HCT116 (cell line): ENCODE data around the gene ZNF330.

Experiments
- FOSL1 ChIP-seq: IDR thresholded peaks from 2 replicates; pipeline ENCODE4 v1.6.1; 2012; ENCODE audit warnings: low read depth
- JUND ChIP-seq: IDR thresholded peaks from 2 replicates; pipeline ENCODE4 v1.6.1; 2012
- POLR2A ChIP-seq: IDR thresholded peaks from 2 replicates; pipeline ENCODE4 v1.7.0; 2011; ENCODE audit warnings: borderline replicate concordance; ENCODE audit not compliant: insufficient read depth, insufficient read length; ENCODE audit errors: extremely low read depth
- POLR2AphosphoS5 ChIP-seq: IDR thresholded peaks from 2 replicates; pipeline ENCODE4 v1.6.1; 2011; ENCODE audit warnings: mild to moderate bottlenecking, low read depth, low read length, moderate library complexity
- SIN3A ChIP-seq: IDR thresholded peaks from 2 replicates; pipeline ENCODE4 v1.6.1; 2012; ENCODE audit warnings: low read depth
- ZFX ChIP-seq: fragments of 450-650 bp; IDR thresholded peaks from 2 replicates; pipeline ENCODE4 v1.6.1; 2017
- TF ChIP-seq, protein P1 (sequence below), 3 experiments: fragments of 200-600 bp in 1 of 3; sonication (generic) in 1 of 3; IDR thresholded peaks in 2 of 3; conservative IDR thresholded peaks in 1 of 3; 2 replicates each; pipeline ENCODE4 v1.5.1; 2012 to 2017; ENCODE audit warnings: low read depth in 2 of 3, low read length in 2 of 3, antibody characterized with exemption in 1 of 3, borderline replicate concordance in 1 of 3, control low read depth in 1 of 3, mild to moderate bottlenecking in 1 of 3, mixed read lengths in 1 of 3, mixed run types in 1 of 3, moderate library complexity in 1 of 3; ENCODE audit not compliant: insufficient read depth in 1 of 3
- TF ChIP-seq, protein P2 (sequence below): IDR thresholded peaks from 2 replicates; pipeline ENCODE4 v1.6.1; 2012; ENCODE audit warnings: low read depth

DNA sequence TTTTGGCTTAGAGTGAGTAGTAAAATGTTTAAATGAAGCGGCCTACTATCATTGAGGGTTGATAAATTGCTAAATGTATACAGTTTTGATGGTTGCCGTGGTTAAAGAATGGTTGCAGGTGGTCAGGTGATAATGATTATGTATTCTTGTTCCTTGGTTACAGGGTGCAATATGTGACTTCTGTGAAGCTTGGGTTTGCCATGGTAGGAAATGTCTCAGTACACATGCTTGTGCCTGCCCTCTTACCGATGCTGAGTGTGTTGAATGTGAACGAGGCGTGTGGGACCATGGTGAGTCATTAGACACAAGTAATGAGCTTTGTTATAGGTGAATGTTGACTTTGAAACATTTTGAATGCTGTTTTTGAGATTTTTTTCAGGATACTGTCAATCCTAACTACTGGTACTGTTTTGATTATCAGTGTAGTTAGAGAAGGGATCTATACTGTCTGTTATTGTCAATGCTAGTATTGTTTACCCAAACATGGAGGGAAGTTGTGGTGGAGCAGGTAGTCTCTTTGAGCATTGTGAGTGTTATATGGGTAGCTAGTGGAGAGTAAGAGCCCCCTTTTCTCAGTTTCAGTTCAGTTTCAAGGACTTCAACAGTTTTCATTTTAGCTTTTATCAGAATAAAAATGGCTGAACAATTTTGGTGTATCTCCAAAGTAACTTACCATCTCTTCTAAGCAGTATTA lies 8.9 kb downstream of the ZNF330 start:
- no peak for TF ChIP-seq SIN3A
- TF ChIP-seq, protein P1, sequence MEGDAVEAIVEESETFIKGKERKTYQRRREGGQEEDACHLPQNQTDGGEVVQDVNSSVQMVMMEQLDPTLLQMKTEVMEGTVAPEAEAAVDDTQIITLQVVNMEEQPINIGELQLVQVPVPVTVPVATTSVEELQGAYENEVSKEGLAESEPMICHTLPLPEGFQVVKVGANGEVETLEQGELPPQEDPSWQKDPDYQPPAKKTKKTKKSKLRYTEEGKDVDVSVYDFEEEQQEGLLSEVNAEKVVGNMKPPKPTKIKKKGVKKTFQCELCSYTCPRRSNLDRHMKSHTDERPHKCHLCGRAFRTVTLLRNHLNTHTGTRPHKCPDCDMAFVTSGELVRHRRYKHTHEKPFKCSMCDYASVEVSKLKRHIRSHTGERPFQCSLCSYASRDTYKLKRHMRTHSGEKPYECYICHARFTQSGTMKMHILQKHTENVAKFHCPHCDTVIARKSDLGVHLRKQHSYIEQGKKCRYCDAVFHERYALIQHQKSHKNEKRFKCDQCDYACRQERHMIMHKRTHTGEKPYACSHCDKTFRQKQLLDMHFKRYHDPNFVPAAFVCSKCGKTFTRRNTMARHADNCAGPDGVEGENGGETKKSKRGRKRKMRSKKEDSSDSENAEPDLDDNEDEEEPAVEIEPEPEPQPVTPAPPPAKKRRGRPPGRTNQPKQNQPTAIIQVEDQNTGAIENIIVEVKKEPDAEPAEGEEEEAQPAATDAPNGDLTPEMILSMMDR (IDR thresholded peaks at IDR 0.05 in 2 of 3, conservative IDR thresholded peaks at IDR 0.05 in 1 of 3; ENCODE audit: borderline replicate concordance in 1 of 3, insufficient read depth in 1 of 3, low read depth in 2 of 3, low read length in 2 of 3), result no peak
- TF ChIP-seq JUND, result no peak
- no peak for TF ChIP-seq ZFX
- no peak for TF ChIP-seq POLR2A
- TF ChIP-seq FOSL1, result no peak
- TF ChIP-seq, protein P2, sequence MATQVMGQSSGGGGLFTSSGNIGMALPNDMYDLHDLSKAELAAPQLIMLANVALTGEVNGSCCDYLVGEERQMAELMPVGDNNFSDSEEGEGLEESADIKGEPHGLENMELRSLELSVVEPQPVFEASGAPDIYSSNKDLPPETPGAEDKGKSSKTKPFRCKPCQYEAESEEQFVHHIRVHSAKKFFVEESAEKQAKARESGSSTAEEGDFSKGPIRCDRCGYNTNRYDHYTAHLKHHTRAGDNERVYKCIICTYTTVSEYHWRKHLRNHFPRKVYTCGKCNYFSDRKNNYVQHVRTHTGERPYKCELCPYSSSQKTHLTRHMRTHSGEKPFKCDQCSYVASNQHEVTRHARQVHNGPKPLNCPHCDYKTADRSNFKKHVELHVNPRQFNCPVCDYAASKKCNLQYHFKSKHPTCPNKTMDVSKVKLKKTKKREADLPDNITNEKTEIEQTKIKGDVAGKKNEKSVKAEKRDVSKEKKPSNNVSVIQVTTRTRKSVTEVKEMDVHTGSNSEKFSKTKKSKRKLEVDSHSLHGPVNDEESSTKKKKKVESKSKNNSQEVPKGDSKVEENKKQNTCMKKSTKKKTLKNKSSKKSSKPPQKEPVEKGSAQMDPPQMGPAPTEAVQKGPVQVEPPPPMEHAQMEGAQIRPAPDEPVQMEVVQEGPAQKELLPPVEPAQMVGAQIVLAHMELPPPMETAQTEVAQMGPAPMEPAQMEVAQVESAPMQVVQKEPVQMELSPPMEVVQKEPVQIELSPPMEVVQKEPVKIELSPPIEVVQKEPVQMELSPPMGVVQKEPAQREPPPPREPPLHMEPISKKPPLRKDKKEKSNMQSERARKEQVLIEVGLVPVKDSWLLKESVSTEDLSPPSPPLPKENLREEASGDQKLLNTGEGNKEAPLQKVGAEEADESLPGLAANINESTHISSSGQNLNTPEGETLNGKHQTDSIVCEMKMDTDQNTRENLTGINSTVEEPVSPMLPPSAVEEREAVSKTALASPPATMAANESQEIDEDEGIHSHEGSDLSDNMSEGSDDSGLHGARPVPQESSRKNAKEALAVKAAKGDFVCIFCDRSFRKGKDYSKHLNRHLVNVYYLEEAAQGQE, result no peak
- TF ChIP-seq POLR2AphosphoS5, result no peak
